HG03520 (cell line): ENCODE measurements around the gene ATP5F1A.

Experiments
- ATAC-seq: cut with Tn5 transposase; IDR thresholded peaks from one replicate; pipeline ENCODE4 v1.9.1; 2021; ENCODE audit warnings: mild to moderate bottlenecking, moderate library complexity; ENCODE audit not compliant: unreplicated experiment

The ATP5F1A gene

GRCh38 chr18:46073474-46074331, 24.4 kb downstream of the ATP5F1A start:
- peak; percentile 38 for ATAC-seq

GRCh38 chr18:46072959-46073358, 25.1 kb downstream of the ATP5F1A start:
- ATAC-seq = no peak

GRCh38 chr18:46072376-46072867, 25.7 kb downstream of the ATP5F1A start:
- ATAC-seq = no peak

- ATAC-seq = no peak
These were observed 26.3 kb downstream of the ATP5F1A start, which contains the start of gene PSTPIP2 for GRCh38 chr18:46071653-46072375. Gene PSTPIP2 (minus strand): TSS chr18:46072260. CDS start chr18:46072188, 72 bp downstream.

GRCh38 chr18:46070815-46071652, 27.1 kb downstream of the ATP5F1A start:
- no peak for ATAC-seq

- ATAC-seq = no peak
These were observed 27.9 kb downstream of the ATP5F1A start for GRCh38 chr18:46070232-46070631.

GRCh38 chr18:46069524-46069923, 28.6 kb downstream of the ATP5F1A start:
- no peak for ATAC-seq

GRCh38 chr18:46068763-46069162, 29.3 kb downstream of the ATP5F1A start:
- ATAC-seq = no peak

- ATAC-seq = no peak
These were observed 30.6 kb downstream of the ATP5F1A start for GRCh38 chr18:46067438-46068007.

- ATAC-seq = no peak
These were observed 35.3 kb downstream of the ATP5F1A start for GRCh38 chr18:46062781-46063180.

- no peak for ATAC-seq
These were observed 36.3 kb downstream of the ATP5F1A start for GRCh38 chr18:46061796-46062195.

- ATAC-seq = no peak
These were observed 36.7 kb downstream of the ATP5F1A start for GRCh38 chr18:46061387-46061786.

GRCh38 chr18:46060359-46060841, 37.7 kb downstream of the ATP5F1A start:
- no peak for ATAC-seq

GRCh38 chr18:46055838-46056230, 42.3 kb downstream of the ATP5F1A start:
- no peak for ATAC-seq

- ATAC-seq = no peak
These were observed 42.9 kb downstream of the ATP5F1A start for GRCh38 chr18:46054956-46055837.

- no peak for ATAC-seq
These were observed 44.6 kb downstream of the ATP5F1A start for GRCh38 chr18:46053368-46054095.

- ATAC-seq = no peak
These were observed 46.2 kb downstream of the ATP5F1A start for GRCh38 chr18:46051731-46052461.

GRCh38 chr18:46050268-46050667, 47.8 kb downstream of the ATP5F1A start:
- no peak for ATAC-seq
